Astrocyte (in vitro differentiated cells and primary cell): ENCODE results near the gene ARPC5.

ENCODE experiments used
- EZH2 ChIP-seq: IDR thresholded peaks from 2 replicates; pipeline ENCODE4 v1.6.1; 2012; ENCODE audit warnings: mild to moderate bottlenecking, low read length, inconsistent platforms; ENCODE audit not compliant: insufficient read depth
- TF ChIP-seq, protein P1 (sequence below): IDR thresholded peaks from 2 replicates; pipeline ENCODE4 v1.5.1; 2011; ENCODE audit warnings: low read depth, mild to moderate bottlenecking, inconsistent platforms, low read length, moderate library complexity; ENCODE audit not compliant: insufficient read depth

DNA sequence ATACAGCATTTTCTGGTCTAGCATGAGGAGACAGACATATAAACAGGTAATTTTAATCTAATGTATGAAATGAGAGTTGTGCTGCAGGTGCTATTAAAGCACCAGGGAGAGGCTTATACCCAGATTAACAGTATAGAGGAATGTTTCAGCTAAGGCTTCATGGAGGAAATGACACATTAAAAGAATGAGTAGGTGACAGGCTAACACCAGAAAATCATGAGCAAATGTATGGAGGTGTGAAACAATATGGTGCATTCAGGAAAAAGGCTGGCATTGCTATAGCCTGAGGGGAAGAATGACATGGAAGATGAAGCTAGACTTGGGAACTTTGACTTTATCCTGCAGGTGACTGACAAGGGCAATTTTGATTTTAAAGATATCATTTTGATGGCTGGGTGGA lies 7.0 kb downstream of the ARPC5 start:
- TF ChIP-seq, protein P1, sequence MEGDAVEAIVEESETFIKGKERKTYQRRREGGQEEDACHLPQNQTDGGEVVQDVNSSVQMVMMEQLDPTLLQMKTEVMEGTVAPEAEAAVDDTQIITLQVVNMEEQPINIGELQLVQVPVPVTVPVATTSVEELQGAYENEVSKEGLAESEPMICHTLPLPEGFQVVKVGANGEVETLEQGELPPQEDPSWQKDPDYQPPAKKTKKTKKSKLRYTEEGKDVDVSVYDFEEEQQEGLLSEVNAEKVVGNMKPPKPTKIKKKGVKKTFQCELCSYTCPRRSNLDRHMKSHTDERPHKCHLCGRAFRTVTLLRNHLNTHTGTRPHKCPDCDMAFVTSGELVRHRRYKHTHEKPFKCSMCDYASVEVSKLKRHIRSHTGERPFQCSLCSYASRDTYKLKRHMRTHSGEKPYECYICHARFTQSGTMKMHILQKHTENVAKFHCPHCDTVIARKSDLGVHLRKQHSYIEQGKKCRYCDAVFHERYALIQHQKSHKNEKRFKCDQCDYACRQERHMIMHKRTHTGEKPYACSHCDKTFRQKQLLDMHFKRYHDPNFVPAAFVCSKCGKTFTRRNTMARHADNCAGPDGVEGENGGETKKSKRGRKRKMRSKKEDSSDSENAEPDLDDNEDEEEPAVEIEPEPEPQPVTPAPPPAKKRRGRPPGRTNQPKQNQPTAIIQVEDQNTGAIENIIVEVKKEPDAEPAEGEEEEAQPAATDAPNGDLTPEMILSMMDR = no peak
- no peak for TF ChIP-seq EZH2
